ENCODE results near the gene STAT5B.
"Not testable (repeated sequence)": the region's sequence is repeated elsewhere in the genome, so short reads cannot be mapped to it uniquely, and the experiment has no call there.

STAT5B gene

DNA sequence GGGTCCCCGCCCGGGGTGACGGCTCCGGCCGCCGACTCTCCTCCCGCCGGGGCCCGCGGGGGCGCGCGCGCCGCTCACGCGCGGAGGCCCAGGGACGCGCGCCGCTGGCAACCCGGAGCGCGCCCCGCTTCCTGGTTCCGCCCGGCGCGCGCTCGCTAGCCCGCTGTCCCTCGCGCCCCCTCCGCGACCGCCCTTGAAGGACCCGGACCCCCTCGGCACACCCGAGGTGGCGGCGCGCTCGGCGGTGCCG lies at the start of gene STAT5B:
Gene STAT5B (minus strand): TSS at position 33 of the 250 bp plus-strand sequence. CDS start 44,264 bp downstream, outside the sequence.
- peak; percentile 10 to 62 for DNase-seq

DNA sequence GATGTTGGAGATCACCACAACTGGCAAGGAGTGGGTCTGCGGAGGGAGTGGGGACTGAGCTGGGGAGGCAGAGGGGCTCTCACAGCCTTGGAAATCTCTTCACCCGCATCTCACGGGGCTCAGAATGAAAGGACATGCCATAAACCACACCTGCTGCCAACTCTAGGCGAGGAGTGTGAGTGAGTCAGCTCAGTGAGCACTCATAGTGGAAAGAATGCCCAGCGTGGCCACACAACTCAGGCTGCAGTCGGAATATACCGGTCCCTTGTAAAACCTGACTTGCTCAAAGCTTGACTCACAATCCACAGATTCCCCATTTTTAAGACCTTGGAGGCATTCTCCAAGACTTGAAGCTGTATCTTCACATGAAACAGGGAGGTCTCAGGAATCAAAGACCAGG lies 48.8 kb upstream of the STAT5B start:
- DNase-seq = no peak

DNA sequence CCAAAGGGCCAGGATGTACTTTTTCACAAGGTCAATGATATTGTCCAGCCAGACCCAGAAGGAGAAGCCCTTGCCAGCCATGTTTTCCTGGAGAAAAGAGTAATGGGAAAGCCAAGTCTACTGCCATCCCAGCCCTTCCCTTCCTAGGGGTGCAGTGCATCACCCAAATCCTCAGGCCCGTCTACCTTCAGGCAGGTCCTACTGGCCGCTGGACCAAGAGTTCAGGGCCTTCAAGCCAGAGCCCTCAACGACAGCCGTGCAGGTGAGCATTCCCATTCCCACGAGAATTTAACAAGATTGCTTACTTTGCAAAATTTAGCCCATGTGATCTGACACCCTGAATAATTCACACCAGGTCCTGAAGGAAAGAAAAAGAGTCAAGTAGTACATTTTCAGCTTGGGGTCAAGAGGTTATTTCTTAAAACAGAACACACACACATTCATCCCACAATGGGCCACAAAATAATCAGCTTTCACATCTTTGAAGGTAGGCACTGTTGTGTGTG lies 47.1 kb upstream of the STAT5B start:
- DNase-seq = no peak

DNA sequence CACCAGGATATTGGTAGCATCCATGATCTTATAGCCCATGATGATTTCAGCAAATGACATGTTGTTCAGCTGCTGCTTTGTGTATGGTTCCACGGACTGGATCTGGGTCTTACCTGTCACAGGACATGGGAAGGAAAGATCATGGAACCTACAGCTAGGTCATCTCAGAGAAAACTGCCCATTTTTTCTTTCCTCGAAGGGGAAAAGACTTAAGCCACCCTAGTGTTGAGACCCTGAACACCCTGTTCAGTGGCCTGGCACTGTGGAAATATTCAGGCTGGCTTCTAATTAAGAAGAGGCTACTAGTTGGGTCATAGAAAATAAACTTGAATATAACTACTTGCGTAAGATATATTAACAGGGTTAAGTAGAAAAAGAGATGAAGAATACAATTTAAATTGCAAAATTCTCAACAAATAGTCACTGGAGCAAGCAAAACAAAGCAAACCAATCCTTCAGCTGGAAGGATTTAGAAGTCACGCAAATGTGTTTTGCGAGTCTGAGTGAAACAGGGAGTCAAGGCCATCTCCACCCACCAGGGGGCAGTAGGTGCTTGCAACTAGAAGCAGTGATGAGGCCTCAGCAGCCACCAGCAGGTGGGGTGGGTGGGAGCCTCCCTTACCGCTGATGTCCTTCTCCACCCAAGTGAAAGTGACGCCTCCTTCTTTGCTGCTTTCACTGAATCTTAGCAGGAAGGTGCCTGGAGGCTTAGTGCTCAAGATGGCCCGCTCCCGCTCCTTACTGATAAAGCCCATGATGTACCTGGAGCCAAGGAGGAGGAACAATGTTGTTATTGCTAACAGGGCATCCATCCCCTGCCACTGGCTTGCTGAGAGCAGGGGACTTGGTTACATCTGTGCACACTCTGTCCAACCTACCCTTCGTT lies 46.4 kb upstream of the STAT5B start:
- peak; percentile 86 to 91 for DNase-seq

DNA sequence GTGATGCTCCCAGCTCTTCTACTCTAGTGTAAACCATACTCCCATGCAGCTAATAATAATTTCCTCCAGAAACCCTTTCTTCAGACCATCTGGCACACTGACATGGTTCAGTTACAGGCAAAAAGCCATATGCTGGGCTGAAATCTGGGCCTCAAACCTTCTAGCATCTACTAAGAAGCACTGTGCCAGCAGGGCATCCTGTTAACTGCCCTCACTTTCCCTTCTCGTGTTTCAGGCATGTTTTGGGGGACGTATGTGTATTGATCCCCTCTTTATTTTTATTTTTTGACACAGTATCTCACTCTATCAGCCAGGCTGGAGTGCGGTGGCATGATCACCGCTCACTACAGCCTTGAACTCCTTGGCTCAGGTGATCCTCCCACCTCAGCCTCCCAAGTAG lies 45.4 kb upstream of the STAT5B start:
- peak; percentile 6 to 82 for DNase-seq

DNA sequence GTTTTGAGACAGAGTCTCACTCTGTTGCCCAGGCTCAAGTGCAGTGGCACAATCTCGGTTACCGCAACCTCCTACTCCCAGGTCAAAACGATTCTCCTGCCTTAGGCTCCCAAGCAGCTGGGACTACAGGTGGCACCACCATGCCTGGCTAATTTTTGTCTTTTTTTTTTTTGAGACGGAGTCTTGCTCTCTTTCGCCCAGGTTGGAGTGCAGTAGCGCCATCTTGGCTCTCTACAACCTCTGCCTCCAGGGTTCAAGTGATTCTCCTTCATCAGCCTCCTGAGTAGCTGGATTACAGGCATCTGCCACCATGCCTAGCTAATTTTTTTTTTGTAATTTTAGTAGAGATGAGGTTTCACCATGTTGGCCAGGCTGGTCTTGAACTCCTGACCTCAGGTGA lies 41.8 kb upstream of the STAT5B start:
- not testable (repeated sequence) for DNase-seq

DNA sequence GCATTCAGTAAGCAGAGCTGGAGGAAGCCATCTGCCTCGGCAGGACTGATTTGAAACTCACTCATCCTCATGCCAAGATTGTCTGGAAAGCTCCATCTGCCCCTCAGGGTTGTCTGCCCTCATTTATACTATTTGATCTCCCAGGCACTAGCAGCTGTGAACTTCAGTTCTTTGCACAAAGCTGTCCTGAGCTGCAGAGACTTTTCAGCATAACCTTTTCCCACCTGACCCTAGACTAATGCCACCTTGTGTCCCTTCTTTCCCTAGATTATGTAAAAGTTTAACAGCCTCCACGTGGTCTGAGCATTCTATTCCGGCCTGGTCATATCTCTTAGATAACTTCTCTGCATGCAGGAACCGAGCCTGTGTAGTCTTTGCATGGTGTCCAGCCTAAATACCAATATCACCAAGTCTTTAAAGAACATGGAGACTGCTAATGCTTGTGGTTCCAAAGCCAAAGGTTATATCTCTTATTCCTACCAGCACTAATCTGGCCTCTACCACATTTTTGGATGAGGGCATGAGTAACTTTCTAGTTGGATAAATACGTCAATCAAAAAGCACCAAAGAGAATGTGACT lies 41.2 kb upstream of the STAT5B start:
- DNase-seq = peak; percentile 14 to 74

DNA sequence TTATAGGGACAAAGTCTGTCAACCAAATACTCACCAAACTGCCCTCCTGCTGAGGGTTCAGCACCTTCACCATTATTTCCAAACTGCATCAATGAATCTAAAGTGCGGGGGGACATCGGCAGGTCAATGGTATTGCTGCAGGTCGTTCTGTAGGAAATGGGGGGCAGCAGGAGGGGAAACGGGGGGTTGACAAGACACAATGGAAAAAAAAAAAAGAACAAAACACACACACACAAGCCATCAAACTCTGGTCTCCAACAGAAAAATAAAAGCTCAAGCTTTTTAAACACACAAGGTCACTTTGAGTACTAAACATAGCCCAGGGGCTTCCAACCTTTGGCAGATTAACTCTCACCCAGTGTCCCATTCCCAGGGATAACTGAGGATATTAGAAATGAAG lies 40.6 kb upstream of the STAT5B start:
- DNase-seq = no peak

DNA sequence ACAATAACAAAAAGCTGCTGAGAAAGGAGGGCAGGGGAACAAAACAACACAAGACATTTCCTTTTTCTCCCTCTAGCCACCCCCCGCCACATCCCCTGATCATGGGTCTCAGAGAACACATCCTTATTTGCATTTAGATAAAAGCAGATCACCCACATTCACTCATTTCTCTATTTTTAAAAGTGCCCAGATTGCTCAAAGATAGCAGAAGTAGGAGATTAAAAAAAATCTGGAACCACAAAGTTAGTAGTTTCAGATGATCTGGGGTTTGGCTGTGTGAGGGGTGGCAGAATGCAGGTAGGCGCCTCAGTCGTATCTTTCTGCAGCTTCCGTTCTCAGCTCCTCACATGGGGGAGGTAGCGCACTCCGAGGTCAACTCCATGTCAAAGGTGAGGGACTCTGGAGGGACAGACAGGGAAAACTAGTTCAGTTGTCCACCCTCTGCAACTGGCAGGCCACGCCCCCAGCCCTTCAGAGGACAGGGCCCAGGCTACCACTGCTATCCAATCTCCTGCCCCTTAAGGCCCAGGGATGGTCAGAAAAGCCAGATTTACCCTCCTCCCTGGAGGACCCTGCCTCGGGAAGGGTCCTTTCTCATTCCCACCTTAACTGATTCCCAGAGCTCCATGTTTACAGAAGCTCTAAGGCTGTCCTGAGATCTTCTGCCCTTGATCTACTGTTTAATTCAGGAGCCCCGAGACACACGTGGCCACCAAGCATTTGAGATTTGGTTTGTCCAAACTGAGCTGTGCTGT lies 39.4 kb upstream of the STAT5B start:
- no peak for DNase-seq

DNA sequence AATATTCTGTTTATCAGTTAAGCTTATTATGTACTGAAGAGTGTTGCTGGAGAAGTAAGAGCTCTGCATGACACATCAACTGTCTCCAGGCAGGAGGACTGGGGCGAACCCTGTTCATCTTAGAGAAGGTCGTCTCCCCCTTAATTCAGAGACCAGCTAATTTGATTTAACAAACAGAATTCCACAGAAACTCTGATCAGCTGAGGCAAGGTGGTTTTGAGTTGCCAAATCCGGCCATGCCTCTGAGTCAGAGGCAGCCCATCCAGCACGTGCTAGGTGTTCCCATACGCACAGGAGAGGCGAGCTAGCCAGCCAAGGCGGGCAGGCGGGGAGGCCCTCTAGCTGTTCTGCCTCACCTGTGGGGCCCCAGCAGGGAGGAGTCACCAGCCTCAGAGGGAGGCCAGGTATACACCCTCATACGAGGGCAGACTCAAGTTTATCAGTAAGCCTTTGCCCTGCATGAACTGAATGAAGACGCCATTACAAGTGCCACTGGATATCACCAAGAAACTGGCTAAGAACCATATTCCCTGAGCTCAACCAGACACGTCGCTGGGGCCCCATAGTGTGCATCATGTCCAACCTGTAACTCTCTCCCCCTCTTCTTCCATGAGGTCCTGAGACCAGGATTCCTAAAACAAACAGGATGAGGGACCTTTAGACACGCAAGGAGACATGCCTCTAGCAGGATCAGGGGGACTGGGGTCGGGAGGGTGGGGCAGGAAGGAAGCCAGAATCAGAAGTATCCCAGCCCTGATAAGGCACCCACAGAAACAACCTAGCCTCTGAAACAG lies 37.8 kb upstream of the STAT5B start:
- no peak for DNase-seq

DNA sequence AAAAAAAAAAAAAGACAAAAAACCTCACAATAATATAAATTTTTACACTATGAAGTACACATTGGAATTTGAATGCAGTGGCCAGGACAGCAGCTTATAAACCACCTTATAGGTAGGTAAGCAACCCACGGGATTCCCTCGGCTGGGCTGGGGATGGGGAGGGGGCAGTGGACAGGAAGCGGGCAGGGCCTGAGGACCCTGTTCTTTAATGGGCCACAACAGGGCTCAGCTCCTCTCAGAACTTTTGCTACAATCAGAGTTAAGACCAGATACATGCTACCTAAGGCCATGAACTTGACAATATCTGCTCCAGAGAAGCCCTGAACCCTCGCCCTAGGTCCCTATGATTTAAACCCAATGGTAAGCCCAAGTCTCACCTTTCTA lies 37.2 kb upstream of the STAT5B start:
- DNase-seq = no peak

DNA sequence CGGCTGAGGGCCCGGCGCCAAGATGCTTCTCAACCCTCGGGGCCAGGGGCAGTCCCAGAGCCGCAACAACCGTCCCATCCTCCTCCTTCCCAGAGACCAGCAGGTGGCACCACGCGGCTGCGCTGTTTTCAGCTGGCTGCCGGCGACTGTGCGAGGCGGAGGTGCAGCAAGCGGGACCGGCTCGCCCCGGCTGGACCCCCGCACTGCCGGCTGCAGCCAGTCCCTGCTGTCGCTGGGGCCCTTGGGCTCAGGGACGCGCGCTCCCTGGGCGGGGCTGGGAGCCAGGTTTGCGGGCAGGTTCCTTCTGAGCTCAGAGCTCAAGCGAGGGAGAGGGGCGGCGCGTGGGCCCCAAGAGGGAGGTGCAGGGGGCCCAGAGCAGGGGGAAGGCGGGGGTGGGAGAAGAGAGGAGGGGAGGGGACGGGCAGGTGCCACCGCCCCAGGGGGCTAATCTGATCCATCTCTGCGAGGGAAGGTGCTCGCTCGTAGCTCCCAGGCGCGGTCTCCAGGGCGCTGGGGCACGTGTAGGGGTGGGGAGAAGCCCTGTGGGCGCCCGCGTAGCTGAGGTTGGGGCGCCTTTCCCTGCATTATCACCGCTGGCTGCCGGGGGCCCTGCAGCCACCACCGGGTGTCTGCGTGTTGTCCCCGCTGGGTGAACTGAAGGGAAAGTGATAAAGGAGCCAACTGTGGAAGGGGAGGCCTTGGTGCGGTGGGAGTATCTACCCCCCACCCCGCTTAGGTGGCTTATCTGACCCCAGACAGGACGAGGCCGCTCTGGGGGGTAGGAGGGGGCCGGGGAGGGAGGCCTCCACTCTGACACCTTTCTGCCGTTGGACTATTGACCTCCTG lies 36.3 kb upstream of the STAT5B start:
- peak; percentile 16 to 75 for DNase-seq

DNA sequence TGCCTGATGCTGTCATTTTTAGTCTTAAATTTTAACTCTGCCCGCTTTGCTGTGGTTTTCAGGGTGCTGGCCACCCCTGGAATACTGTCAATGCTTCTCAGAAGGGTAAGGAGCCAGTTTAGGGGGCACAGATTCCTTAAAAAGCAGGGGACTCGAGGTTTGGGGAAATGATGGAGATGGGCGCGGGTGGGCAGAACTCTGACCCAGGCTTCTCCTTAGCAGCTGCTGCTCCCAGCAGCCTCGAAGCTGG lies 35.8 kb upstream of the STAT5B start:
- DNase-seq = no peak

DNA sequence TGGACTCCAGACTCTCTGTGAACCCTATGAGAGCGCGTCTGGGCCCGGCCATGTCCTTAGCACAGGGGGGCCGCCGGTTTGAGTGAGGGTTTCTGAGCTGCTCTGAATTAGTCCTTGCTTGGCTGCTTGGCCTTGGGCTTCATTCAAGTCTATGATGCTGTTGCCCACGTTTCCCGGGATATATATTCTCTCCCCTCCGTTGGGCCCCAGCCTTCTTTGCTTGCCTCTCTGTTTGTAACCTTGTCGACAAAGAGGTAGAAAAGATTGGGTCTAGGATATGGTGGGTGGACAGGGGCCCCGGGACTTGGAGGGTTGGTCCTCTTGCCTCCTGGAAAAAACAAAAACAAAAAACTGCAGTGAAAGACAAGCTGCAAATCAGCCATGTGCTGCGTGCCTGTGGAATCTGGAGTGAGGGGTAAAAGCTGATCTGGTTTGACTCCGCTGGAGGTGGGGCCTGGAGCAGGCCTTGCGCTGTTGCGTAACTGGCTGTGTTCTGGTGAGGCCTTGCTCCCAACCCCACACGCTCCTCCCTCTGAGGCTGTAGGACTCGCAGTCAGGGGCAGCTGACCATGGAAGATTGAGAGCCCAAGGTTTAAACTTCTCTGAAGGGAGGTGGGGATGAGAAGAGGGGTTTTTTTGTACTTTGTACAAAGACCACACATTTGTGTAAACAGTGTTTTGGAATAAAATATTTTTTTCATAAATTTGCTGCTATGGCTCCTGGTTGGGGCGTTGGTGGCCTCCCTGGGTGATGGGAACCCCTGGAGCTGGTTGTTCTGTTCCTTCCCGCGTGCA lies 35.2 kb upstream of the STAT5B start:
- no peak for DNase-seq

DNA sequence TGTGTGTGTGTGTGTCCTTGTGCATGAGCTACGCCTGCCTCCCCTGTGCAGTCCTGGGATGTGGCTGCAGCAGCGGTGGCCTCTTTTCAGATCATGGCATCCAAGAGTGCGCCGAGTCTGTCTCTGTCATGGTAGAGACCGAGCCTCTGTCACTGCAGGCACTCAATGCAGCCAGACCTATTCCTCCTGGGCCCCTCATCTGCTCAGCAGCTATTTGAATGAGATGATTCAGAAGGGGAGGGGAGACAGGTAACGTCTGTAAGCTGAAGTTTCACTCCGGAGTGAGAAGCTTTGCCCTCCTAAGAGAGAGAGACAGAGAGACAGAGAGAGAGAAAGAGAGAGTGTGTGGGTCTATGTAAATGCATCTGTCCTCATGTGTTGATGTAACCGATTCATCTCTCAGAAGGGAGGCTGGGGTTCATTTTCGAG lies 34.6 kb upstream of the STAT5B start:
- DNase-seq = no peak

DNA sequence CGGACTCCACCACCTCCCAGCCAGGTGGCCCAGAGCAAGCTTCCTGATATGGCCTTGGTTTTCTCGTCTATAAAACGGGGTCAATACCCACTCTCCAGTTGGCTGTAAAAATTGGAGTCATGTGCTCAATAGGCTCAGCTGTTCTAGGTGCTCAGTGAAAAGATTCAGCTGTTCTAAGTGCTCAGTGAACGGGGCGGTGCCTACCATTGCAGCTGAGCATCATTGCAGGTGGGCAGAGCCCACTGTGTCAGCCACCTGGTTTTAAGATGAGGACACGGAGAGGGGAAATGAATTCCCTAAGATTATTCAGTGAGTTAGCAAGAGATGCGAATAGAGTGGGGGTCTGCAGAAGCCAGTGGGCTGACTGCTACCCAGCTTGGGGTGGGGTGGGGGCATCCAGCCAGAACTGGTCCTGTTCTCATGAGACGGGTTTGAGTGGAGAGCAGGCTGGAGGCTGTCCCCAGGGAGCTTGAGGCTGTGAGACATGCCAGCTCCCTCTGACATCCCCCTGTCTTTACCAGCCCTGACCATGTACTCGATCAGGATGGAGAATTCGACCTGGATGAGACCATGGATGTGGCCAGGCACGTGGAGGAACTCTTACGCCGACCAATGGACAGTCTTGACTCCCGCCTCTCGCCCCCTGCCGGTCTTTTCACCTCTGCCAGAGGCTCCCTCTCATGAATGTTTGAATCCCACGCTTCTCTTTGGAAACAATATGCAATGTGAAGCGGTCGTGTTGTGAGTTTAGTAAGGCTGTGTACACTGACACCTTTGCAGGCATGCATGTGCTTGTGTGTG lies 34.0 kb upstream of the STAT5B start:
- DNase-seq = no peak

DNA sequence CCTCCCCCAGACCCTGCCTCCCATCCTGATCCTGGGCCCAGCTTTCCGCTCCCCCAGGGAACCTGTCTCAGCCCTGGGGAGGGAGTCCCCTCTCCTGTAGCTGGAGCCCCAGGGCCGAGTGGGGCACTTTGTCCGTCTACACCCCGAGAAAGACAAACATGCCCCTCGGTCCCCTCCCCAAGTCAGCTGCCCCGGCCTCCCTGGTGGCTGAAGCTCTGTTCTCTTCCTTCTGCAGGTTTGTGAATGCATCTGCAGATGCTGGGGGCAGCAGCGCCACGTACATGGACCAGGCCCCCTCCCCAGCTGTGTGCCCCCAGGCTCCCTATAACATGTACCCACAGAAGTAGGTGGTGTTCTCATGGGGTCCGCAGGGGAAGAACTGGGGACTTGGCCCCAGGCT lies 33.0 kb upstream of the STAT5B start:
- DNase-seq = no peak

DNA sequence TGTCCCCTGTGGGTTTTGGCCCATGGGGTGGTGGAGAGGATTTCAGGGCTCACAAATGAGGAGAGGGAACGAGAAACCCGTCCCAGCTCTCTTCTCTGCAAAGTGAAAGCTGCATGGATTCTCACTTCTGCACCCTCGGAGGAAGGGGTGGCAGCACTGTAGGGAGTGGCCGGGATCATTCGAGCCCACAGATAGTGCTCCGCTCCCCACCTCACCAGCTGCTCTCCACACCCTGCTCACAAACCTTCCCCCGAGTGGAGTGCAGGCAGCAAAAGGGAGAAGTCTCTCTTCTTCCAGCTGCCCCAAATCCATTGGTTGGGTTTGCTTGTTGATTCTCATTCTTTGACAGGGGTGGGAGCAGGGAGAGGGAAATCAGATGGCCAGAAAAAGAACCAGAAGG lies 32.3 kb upstream of the STAT5B start:
- DNase-seq = no peak

DNA sequence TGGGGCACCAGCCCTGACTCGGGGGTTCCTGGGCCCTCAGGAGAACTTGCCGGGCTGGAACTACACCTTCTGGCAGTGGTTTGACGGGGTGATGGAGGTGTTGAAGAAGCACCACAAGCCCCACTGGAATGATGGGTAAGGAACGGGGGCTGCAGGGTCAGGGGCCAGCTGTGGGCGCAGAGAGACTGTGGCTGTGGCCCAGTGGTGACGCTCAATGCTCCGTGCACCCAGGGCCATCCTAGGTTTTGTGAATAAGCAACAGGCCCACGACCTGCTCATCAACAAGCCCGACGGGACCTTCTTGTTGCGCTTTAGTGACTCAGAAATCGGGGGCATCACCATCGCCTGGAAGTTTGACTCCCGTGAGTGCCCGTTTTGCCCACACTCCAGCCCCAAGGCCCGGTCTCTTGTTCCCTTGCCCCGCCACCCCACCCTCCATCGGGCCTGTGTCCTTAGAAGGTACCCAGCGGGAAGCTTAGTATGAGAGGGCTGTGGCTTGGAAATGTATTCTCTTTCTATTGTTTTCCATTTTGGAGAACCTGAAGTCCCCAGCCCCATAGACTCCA lies 31.3 kb upstream of the STAT5B start:
- DNase-seq = no peak

DNA sequence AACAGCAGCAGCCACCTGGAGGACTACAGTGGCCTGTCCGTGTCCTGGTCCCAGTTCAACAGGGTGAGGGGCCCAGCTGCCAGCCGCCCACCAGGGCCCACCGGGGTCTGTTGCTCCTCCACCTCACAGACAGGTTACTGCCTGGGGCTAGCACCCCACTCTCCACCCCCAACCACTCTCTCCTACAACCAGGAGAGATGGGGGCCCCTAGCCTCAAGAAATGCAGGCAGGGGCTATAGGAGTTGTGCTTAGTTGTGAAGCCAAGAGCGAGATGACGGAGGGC lies 30.1 kb upstream of the STAT5B start:
- no peak for DNase-seq

All from NCI-H446 (cell line).